A673 (cell line): ENCODE measurements around the gene SAT2. TPM values are rescaled to one million over a fixed set of nuclear protein-coding genes. Genes with fewer than 3 reads are reported as not detected.

Experiments used
- total RNA-seq: library from RNA; stranded (reverse); gene quantifications from 2 replicates; pipeline ENCODE4 v1.2.3, GENCODE V29; 2021

The SAT2 gene
- total RNA-seq, 1 experiment from 2014 or later = 61.7 TPM

Other genes starting within 250 kb of the SAT2 start
- gene TNK1, start 246.7 kb downstream of the SAT2 start, total RNA-seq = 0.90 and 1.1 TPM in 2 replicates
- 15.2 and 29.3 TPM in 2 replicates for gene PLSCR3, start 233.3 kb downstream of the SAT2 start, total RNA-seq
- 57.6 and 91.6 TPM in 2 replicates for gene TMEM256, start 223.7 kb downstream of the SAT2 start, total RNA-seq
- gene NLGN2, start 220.0 kb downstream of the SAT2 start, total RNA-seq = 36.9 and 60.5 TPM in 2 replicates
- gene SPEM1, start 207.5 kb downstream of the SAT2 start, total RNA-seq = 0.43 and 0.55 TPM in 2 replicates
- gene SPEM2, start 202.2 kb downstream of the SAT2 start, total RNA-seq = 0.24 TPM in 1 of 2 replicates, not detected in the other
- not detected in 2 replicates for gene SPEM3, start 199.0 kb downstream of the SAT2 start, total RNA-seq
- 3.2 and 4.7 TPM in 2 replicates for gene TMEM102, start 192.4 kb downstream of the SAT2 start, total RNA-seq
- 18.2 and 24.6 TPM in 2 replicates for gene FGF11, start 188.3 kb downstream of the SAT2 start, total RNA-seq
- gene CHRNB1, start 182.8 kb downstream of the SAT2 start, total RNA-seq = 5.2 and 8.6 TPM in 2 replicates
- 17.7 and 21.0 TPM in 2 replicates for gene ZBTB4, start 148.2 kb downstream of the SAT2 start, total RNA-seq
- not detected in 2 replicates for gene SLC35G6, start 146.4 kb downstream of the SAT2 start, total RNA-seq
- 330 and 341 TPM in 2 replicates for gene POLR2A, start 143.5 kb downstream of the SAT2 start, total RNA-seq
- gene TNFSF12, start 78.8 kb downstream of the SAT2 start, total RNA-seq = 0.55 and 0.75 TPM in 2 replicates
- gene TNFSF13, start 69.1 kb downstream of the SAT2 start, total RNA-seq = 0.69 and 0.74 TPM in 2 replicates
- 113 and 122 TPM in 2 replicates for gene SENP3, start 65.9 kb downstream of the SAT2 start, total RNA-seq
- gene CD68, start 48.2 kb downstream of the SAT2 start, total RNA-seq = 1.6 and 1.8 TPM in 2 replicates
- 133 and 149 TPM in 2 replicates for gene MPDU1, start 44.0 kb downstream of the SAT2 start, total RNA-seq
- 0.87 and 1.3 TPM in 2 replicates for gene SOX15, start 37.7 kb downstream of the SAT2 start, total RNA-seq
- gene FXR2, start 12.9 kb downstream of the SAT2 start, total RNA-seq = 101 TPM in 2 replicates
- gene SHBG, start 2.3 kb upstream of the SAT2 start, total RNA-seq = 0.33 TPM in 1 of 2 replicates, not detected in the other
- gene ATP1B2, start 23.1 kb upstream of the SAT2 start, total RNA-seq = 3.5 and 5.9 TPM in 2 replicates
- 32.2 and 34.8 TPM in 2 replicates for gene TP53, start 59.7 kb upstream of the SAT2 start, total RNA-seq
- gene WRAP53, start 60.7 kb upstream of the SAT2 start, total RNA-seq = 42.2 and 51.8 TPM in 2 replicates
- 10.0 and 15.8 TPM in 2 replicates for gene EFNB3, start 77.4 kb upstream of the SAT2 start, total RNA-seq
- 0.15 and 0.24 TPM in 2 replicates for gene DNAH2, start 89.9 kb upstream of the SAT2 start, total RNA-seq
- gene KDM6B, start 206.4 kb upstream of the SAT2 start, total RNA-seq = 46.8 and 51.1 TPM in 2 replicates
- gene TMEM88, start 227.2 kb upstream of the SAT2 start, total RNA-seq = 1.7 and 3.0 TPM in 2 replicates
- gene NAA38, start 229.7 kb upstream of the SAT2 start, total RNA-seq = 64.3 and 67.7 TPM in 2 replicates
- gene CYB5D1, start 230.2 kb upstream of the SAT2 start, total RNA-seq = 16.9 and 18.7 TPM in 2 replicates